ENCODE data around the gene WDPCP.

GRCh38 chr2:63369146-63369545, 219.1 kb downstream of the WDPCP start:
- no peak for TF ChIP-seq NR3C1 (IDR thresholded peaks at IDR 0.05)
- TF ChIP-seq CEBPB (IDR thresholded peaks at IDR 0.05), result no peak
- TF ChIP-seq CTCF (IDR thresholded peaks at IDR 0.05), result no peak
- TF ChIP-seq HEYL (CRISPR knock-in tag; IDR thresholded peaks at IDR 0.05), result no peak
- no peak for TF ChIP-seq EP300 (IDR thresholded peaks at IDR 0.05)
- TF ChIP-seq NPAS2 (CRISPR knock-in tag; IDR thresholded peaks at IDR 0.05; ENCODE audit: borderline replicate concordance), result no peak
- no peak for TF ChIP-seq HDAC2 (IDR thresholded peaks at IDR 0.05)
- TF ChIP-seq JUN (IDR thresholded peaks at IDR 0.05), result no peak
- TF ChIP-seq REST (IDR thresholded peaks at IDR 0.05), result no peak
- TF ChIP-seq BCL3 (IDR thresholded peaks at IDR 0.05), result no peak
- TF ChIP-seq HMGXB4 (CRISPR knock-in tag; IDR thresholded peaks at IDR 0.05; ENCODE audit: borderline replicate concordance), result no peak
- TF ChIP-seq POLR2A (IDR thresholded peaks at IDR 0.05; ENCODE audit: low read length), result no peak
- TF ChIP-seq MYC (IDR thresholded peaks at IDR 0.05; ENCODE audit: borderline replicate concordance, low read length), result no peak

Data from A549 (cell line).